Stimulated activated CD8-positive, alpha-beta memory T cell treated with anti-CD3 and anti-CD28 coated beads, Interleukin-12 subunit alpha, Interleukin-12 subunit beta, amount 100 ng/mL, for 1 hour (primary cell): Measurements from ENCODE around the gene NREP.

Experiments
- DNase-seq: peaks from one replicate; pipeline ENCODE4 v3.0.0-alpha.2; 2020; ENCODE audit warnings: low read depth

Gene NREP

DNA sequence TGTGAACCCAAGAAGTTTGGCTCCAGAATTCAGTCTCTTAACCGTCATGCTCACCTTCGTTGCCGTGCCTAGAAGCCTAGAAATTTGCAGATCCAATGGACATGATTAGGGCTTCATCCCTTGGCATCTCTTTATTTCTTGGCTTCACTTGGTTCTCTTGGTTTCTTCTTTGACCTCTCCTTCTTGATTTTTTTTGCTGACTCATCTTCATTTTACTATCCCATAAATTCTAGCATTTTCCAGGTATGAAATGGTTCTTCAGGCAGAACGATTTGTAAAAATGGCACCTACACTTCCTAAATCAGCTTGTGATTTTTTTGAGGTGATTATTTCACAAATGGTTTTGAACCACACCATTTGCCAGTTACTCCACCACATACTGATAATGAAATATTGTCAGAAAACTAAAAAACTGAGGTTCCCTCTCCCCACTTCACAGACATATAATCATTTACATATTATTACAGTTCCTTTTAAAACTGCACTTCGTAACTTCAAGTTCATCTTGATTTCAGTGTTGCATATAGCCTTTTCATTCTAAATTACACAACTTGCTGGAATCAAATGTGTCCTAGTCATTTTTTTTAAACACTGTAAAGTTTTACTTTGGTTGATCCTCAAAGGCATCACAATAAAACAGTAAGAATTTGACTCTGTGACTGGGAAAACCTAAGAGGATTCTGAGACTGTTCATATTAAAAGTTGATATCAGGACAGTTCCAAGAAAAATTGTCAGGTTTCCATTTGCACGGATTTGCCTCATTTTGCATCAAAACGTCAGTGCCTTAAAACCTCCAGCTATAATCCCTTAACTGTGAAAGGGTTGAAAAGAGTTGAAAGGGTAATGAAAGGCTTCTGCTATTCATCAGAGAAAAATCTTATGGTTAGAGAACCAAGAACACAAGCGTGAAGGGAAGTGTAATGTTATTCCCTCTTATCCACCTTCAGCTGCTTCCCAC, 8.9 kb upstream of the NREP start:
- DNase-seq, result no peak

- no peak for DNase-seq
These were observed 7.0 kb upstream of the NREP start for GRCh38 chr5:111764019-111764418.

DNA sequence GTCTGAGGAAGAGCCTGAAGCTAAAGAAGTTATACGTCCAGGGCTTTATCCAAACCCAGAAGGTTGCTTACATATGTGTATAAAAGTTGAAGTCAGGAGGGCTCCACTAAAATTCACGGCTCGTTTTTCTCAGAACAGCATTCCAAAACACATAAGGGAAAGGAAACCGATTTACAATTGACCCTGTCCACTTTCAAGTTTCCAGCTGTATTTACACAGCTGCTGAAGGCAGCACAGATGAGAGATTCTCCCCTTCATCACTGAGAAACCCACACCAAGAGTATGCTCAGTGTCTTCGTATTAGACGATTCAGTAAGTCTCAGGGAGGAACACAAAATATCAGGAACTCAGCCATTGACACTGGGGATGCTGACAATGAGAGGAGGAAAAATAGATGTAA, 5.9 kb upstream of the NREP start:
- no peak for DNase-seq

DNA sequence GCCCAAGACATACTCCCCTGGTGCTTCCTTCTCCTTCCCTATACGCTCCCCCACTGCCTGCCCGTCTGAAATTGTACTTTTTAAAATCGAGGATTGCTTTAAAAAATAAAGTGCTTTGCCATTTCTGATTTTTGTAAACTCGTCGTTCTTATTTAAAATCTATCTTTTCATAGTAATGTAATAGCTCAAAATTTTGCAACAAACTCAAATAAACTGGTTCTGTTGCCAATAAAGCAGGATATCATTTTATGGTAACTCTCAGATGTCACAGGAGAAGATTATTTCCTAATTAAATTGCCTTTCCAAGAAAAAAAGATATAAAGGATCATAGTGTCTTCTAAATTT, 1.3 kb upstream of the NREP start:
- DNase-seq, result no peak

DNA sequence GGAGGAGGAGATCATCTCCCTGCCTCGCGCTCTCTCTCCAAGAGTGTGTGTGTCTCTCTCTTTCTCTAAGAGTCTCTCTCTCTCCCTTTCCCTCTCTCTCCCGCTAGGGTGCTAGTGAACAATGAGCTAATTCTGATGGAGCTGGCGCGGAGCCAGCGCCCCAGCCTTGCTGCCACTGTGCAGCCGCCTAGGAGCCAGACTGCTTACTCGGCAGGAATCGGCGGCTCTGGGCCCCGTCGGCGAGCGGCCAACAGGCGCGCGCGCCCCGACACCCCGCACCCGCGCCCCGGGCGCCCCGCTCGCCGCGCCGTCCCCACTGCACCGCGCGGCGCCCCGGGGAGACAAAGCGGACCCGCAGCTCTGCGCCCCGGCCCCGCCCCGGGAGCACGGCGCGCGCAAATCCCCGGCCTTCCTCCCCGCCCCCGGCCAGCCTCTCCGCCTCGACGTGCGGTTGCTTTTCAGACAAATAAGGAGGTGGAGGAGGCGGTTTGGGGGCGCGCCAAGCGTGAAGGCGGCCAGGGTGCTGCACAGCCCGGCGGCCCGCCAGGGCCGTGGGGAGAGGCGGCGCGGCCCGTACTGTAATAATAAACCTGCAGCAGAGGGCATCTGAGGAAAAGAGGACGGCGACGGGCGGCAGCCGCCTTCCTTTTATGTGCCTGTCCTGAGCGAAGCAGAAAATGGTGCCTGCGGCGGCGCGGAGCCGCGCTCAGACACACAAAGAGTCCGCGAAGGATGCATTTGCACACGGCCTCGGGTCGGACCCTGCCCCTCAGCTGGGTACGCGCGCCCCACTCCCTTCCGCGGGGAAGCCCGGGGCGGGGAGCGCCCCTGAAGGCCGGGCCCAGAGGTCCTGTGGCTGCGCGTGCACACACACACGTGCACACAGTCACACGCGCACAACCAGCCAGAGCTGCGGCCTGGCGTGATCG, 625 bp upstream of the NREP start:
- DNase-seq, result peak; percentile 63

GRCh38 chr5:111755942-111756381, 1.0 kb downstream of the NREP start:
- DNase-seq, result no peak

- DNase-seq, result no peak
These were observed 1.6 kb downstream of the NREP start for GRCh38 chr5:111755345-111755941.

GRCh38 chr5:111753884-111754589, 3.0 kb downstream of the NREP start:
- no peak for DNase-seq

DNA sequence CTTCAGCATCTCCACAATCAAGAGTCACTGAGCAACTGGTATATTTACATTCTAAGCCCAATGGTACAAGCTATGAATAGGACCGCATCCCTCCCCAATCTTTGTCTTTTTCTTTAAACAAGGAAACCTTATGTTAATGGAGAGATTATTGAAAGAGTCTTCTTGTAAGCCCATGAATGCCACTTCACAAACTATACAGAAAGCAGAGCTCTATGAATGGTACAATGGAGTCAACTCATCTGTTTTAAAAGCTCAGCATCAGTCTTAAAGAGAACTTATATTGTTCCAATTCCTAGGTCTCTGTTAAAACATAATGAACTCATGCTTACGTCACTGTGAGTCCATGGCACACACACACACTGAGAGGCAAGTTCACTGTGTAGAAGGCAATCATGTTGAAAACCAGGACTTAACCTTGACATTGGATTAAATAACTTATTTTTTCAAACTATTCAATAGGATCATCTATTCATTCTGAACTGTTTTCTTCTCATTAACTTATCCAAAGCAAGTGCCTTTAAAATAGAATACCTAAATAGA, 4.5 kb downstream of the NREP start:
- no peak for DNase-seq

GRCh38 chr5:111749303-111750026, 7.5 kb downstream of the NREP start:
- DNase-seq, result no peak

DNA sequence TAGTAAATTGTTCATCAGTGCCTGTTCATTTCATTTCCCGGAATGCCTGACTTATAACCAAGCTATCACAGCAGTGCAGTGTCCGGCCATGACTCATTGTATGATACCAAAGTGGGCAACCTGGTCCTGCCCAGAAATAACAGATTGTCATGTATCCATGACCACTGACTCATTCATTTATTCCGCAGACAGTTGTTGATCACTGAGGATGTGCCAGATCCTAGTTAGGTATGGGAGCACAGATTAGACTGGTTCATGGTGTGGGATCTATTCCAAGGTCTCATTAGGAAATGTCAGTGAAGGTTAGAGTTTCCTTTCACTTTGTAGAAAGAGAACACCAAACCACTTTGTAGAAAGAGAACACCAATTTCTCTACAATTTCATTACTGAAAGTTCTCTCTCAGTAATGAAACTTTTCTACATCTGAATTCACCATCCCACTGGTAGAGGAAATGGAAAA, 8.7 kb downstream of the NREP start:
- DNase-seq, result no peak

DNA sequence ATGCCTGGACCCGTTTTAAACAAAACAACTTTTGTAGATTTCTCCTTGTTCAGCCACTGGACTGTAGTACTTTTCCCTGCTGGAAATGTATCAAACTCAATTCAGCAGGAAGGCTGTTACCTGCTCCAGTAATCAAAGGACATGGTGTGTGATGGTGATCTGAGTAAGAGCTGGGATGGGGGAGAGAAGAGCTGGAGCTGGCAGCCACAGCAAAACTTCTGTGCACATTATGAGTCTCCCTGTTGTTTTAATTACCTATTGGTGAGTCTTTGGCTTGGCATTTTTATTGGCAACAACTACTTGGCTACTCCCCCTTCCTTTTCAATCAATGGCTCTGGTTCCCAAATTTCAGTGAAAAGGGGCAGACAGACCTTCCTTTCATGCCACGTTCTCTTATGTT, 9.7 kb downstream of the NREP start:
- DNase-seq, result no peak

- no peak for DNase-seq
These were observed 10.2 kb downstream of the NREP start for GRCh38 chr5:111746791-111747190.

DNA sequence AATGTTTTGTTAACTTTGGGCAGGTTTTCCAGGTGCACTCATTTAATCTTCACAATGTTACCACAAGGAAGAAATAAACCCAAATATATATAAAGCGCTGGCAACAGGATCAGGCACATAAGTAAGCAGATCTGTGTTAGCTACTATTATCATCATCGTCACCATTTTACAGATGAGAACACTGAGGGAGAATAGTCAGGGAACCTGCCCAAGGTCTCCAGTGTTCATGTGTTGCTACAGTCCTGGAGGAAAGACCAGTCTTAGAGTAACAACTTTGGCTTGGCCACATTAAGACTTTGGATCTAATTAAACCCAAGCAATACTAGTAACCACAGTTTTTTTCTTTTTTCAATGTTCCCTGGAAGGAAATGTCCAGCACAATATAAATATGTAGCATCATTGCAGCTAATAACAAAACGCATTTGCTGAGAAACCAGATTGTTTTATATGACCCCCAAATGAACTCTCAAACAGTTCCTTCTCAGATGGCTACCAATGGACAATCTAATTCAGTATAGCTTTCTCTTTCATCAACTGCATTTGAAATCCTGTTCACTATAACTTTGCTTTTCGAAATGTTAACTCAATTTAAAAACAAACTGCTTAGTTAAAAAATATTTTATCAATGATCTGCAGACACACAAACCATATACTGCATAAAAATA, 11.8 kb downstream of the NREP start:
- DNase-seq, result no peak

- DNase-seq, result no peak
These were observed 12.5 kb downstream of the NREP start for GRCh38 chr5:111744455-111744854.

GRCh38 chr5:111743988-111744387, 13.0 kb downstream of the NREP start:
- DNase-seq, result no peak

GRCh38 chr5:111743512-111743911, 13.5 kb downstream of the NREP start:
- DNase-seq, result no peak

DNA sequence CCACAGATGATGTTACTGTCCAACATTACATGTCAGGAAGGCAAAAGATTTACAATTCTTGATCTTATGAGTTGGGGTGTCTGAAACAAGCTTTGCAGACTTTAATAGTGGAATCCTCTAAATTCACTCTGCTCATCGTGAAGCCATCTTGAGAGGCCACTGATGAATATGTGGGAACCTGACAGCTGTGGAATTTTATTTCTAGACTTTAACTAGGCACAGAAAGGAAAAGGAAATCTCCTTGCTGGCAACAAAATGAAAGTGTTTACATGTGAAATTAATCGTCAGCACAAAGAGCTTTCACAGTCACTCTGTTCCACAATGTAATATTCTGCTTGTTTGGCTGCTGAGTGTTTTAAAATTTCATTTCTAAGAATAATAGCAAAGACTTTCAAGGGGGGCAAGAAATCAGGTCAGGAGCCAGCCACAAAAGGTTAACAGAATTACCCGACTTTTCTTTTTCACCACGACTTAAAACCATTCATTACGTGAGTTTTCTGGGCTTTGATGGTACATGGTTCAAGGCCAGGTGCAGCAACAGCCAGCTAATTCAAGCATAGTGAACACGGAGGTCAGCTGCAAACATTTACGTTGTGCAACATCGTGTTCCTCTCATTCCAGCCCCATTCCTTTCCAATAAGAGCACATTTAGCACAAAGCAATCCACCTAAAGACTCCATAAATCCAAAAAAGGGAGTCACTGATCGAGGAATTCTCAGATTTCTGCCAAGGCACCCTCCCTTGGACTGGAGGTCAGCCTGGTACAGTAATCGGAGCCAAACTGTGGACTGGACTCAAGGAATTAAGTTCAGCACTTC, 14.6 kb downstream of the NREP start:
- DNase-seq, result no peak

DNA sequence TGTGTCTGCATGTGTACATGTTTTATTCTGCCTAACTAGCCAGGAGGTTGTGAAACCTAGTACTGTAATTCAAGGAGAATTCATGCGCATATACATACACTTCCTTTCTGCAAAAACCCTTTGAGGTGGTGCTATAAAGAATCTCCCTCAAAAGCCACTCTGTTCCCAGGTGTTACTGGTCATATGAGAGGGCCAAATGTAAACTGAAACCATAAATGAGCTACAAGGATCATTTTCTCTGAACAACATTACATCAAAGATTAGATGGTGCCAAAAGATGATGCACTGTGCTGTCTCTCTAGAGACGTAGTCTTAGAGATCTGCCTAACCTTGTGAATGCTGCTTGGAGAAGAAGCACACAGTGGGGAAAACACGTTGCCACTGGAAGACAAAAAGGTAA, 15.7 kb downstream of the NREP start:
- no peak for DNase-seq
